Epithelial cell of proximal tubule (primary cell): Measurements from ENCODE around the gene INO80. TPM values are rescaled to one million over a fixed set of nuclear protein-coding genes. Genes with fewer than 3 reads are reported as not detected.
"Not testable (repeated sequence)": the region's sequence is repeated elsewhere in the genome, so short reads cannot be mapped to it uniquely, and the experiment has no call there.

Experiments used
- DNase-seq: peaks from one replicate; pipeline ENCODE4 v3.0.0-alpha.2; 2011; ENCODE audit warnings: low read depth
- H3K4me3 ChIP-seq: 2 replicates; pipeline ENCODE4 v1.5.1; 2011; ENCODE audit warnings: low read depth, mild to moderate bottlenecking, low read length
- CTCF ChIP-seq: conservative IDR thresholded peaks from 2 replicates; pipeline ENCODE4 v1.5.1; 2012; ENCODE audit warnings: low read depth, mild to moderate bottlenecking, low read length
- total RNA-seq: library from RNA; depleted of rRNA; stranded (reverse); fragments of >200 nt; gene quantifications from 2 replicates; pipeline ENCODE4 v1.2.3, GENCODE V29; 2015

INO80 gene
- total RNA-seq, 1 donor from 2014 or later: 33.8 TPM

- TF ChIP-seq CTCF: no peak
- H3K4me3 ChIP-seq: no peak overlapping the region
- DNase-seq: no peak
These were observed 158.5 kb downstream of the INO80 start for GRCh38 chr15:40957581-40958051.

- no peak for DNase-seq
- no peak overlapping the region for H3K4me3 ChIP-seq
- TF ChIP-seq CTCF: no peak
These were observed 159.0 kb downstream of the INO80 start for GRCh38 chr15:40957041-40957555.

GRCh38 chr15:40956541-40956982 lies 159.5 kb downstream of the INO80 start:
- TF ChIP-seq CTCF: no peak
- no peak for DNase-seq
- no peak overlapping the region for H3K4me3 ChIP-seq

GRCh38 chr15:40955930-40956540 lies 160.0 kb downstream of the INO80 start:
- no peak for TF ChIP-seq CTCF
- H3K4me3 ChIP-seq: no peak overlapping the region
- no peak for DNase-seq

GRCh38 chr15:40955141-40955903 lies 160.8 kb downstream of the INO80 start:
- no peak for TF ChIP-seq CTCF
- H3K4me3 ChIP-seq: no peak overlapping the region
- no peak for DNase-seq

- H3K4me3 ChIP-seq: peak overlapping the region; percentile 73
- DNase-seq: not testable (repeated sequence)
These were observed 161.8 kb downstream of the INO80 start for GRCh38 chr15:40954158-40954848.

GRCh38 chr15:40953713-40954074 lies 162.4 kb downstream of the INO80 start:
- no peak for TF ChIP-seq CTCF
- H3K4me3 ChIP-seq: peak overlapping the region; percentile 73
- DNase-seq: no peak
